HG02610 (cell line): Measurements from ENCODE around the gene FAM107B.
"Not testable (repeated sequence)": the region's sequence is repeated elsewhere in the genome, so short reads cannot be mapped to it uniquely, and the experiment has no call there.

ENCODE experiments used
- ATAC-seq: cut with Tn5 transposase; IDR thresholded peaks from one replicate; pipeline ENCODE4 v1.9.1; 2021; ENCODE audit warnings: mild to moderate bottlenecking, moderate library complexity; ENCODE audit not compliant: unreplicated experiment

The FAM107B gene

DNA sequence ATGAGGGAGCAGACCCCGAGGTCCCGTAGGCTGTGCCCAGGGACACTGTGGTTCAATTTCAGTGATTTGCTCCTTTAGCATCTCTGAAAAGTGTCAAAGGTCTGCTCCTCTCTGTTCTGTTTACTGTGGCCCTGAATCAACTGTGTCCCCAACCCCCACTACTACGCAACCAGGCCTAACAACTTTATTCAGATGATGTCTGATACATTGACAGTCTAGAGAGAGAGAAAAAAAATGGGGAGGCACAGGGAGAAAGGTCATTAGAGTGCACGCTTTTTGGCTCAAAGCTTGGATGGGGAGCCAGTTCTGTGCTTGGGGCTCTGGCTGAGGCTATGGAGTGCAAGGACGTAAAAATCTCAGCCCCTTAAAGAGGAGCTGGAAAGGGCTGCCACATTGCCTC, 77.9 kb downstream of the FAM107B start:
- no peak for ATAC-seq

GRCh38 chr10:14695847-14696480, 78.7 kb downstream of the FAM107B start:
- no peak for ATAC-seq

GRCh38 chr10:14693891-14694290, 80.8 kb downstream of the FAM107B start:
- ATAC-seq: no peak

GRCh38 chr10:14692344-14693076, 82.2 kb downstream of the FAM107B start:
- ATAC-seq: no peak

GRCh38 chr10:14691359-14691758, 83.3 kb downstream of the FAM107B start:
- no peak for ATAC-seq

GRCh38 chr10:14688606-14689005, 86.1 kb downstream of the FAM107B start:
- no peak for ATAC-seq

GRCh38 chr10:14688189-14688588, 86.5 kb downstream of the FAM107B start:
- ATAC-seq: not testable (repeated sequence)

- no peak for ATAC-seq
Measured at GRCh38 chr10:14687340-14687739, 87.4 kb downstream of the FAM107B start.

GRCh38 chr10:14686356-14686755, 88.3 kb downstream of the FAM107B start:
- ATAC-seq: no peak

GRCh38 chr10:14684354-14684753, 90.3 kb downstream of the FAM107B start:
- ATAC-seq: no peak

GRCh38 chr10:14683256-14683655, 91.4 kb downstream of the FAM107B start:
- no peak for ATAC-seq

DNA sequence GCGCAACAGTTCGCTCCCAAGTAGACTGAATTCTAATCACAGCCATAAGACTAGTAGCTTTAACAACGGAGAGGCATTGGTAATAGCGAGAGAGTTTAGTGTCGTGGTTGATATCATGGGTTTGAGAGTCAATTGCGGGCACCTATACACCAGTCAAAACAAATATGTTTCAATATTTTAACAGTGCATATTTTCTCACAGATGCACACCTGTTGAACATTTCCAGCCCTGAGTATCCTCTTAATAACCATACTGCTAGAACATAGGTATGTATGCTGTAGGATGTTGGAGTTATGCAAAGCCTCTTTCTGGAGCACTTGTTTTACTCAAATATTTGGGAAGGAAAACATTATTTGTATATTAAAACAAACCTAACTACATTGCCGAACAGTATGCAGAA, 92.9 kb downstream of the FAM107B start:
- no peak for ATAC-seq

DNA sequence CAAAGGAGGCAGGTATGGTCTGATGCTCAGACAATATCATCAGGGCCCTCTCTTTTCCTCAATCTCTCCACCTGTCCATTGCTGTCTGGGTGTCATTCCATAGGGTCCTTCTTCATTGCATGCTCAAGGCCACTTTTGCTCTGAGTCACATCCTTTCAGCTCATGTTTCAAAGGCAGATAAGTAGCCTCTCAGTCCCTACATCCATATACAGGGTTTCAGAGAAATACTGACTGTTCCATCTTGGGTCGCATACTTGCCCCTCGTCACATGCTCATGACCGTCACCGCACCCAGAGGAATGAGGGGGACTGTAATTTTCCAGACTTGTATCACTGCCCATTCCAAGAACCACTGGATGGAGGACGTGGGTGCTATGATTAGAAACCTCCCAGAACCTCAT, 93.4 kb downstream of the FAM107B start:
- ATAC-seq: no peak

DNA sequence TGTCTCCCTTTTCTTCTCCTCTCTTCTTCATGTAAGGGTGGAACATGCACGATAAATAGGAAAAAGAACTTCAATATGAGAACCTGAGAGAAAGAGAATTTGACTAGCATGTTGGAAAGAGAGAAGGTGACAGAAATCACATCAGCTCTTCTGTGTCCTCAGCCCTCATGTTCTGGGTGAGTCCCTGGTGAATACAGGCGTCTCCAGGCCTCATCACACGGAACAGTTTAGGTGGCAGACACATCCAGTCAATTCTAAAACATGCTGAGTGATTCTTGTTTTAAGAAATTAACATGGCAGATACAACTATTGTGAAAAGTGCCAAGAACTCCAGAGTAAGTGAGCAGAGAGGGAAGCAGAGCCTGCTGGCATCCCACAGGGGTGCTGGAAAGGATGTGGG, 96.1 kb downstream of the FAM107B start:
- ATAC-seq: no peak

DNA sequence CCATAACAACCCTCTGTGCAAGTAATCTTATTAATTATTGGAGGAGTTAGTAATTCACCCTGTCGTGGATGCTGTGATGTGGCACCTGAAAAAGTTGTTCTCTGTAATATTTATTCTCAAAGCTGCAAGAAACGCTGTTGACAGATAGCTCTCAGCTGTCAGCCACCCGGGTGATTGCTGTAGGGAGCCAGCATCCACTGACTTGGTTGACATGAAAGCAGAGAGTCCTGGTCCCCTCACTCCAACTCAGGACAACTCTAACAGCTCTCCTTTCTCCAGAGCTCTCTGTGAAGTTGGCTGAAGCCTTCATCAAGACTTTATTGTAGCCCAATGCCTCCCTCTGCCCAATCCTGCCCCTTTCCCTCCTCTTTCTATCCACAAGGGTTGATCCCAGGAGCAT, 98.0 kb downstream of the FAM107B start:
- no peak for ATAC-seq

DNA sequence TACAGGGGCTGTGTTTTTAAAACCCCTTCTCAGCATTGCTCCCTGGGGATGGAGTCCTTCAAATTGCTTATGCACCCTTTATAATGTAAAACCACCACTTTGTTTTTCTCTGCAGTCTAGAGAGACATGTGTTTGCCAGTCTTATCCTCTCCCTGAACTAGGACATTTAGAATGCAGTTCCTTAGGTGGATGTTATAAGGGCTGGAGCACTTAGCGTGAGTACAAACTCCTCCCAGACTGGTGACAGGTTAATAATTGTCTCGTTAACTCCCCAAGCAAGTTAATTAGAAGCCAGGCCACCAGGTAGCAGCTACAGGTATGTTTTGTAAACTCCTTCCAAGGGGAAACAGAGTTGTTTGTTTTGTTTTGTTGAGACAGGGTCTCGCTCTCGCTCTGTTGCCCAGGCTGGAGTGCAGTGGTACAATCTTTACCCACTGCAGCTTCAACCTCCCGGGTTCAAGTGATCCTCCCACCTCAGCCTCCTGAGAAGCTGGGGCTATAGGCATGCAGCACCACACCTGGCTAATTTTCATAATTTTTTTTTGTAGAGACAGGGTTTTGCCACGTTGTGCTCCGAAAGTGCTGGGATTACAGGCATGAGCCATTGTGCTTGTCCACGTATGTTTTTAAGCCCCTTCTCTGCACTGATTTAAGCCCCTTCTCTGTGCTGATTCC, 100.2 kb downstream of the FAM107B start:
- ATAC-seq: no peak

DNA sequence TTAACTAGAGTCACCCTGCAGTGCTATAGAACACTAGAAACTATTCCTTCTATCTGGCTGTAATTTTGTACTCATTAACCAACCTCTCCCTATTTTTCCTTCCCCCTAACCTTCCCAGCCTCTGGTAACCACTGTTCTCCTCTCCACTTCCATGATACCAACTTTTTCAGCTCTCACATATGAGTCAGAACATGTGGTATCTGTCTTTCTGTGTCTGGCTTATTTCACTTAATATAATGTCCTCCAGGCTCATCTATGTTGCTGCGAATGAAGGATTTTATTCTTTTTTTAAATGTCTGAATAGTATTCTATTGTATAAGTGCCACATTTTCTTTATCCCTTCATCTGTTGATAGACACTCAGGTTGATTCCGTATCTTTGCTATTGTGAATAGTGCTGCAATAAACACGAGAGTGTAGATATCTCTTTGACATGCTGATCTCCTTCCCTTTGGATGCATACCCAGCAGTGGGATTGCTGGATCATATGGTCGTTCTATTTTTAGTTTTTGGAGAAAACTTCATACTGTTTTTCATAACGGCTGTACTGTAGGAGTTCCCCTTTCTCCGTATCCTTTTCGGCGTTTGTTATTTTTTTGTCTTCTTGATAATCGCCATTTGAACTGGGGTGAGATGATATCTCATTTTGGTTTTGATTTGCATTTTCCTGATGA, 101.4 kb downstream of the FAM107B start:
- ATAC-seq: no peak

GRCh38 chr10:14671386-14671831, 103.3 kb downstream of the FAM107B start:
- ATAC-seq: no peak

- no peak for ATAC-seq
Measured at GRCh38 chr10:14670551-14671240, 104.0 kb downstream of the FAM107B start.

DNA sequence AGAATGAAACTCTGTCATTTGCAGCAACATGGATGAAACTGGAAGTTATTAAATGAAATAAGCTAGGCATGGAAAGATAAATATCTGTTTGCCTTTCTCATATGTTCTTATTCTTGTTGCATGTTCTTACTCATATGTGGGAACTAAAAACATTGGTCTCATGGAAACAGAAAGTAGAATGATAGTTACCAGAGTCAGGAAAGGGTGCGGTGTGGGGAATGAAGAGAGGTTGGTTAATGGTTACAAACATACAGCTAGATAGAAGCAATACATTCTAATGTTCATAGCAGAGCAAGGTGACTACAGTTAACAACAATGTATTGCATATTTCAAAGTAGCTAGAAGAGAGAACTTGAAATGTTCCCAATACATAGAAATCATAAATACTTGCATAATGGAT, 105.1 kb downstream of the FAM107B start:
- no peak for ATAC-seq

DNA sequence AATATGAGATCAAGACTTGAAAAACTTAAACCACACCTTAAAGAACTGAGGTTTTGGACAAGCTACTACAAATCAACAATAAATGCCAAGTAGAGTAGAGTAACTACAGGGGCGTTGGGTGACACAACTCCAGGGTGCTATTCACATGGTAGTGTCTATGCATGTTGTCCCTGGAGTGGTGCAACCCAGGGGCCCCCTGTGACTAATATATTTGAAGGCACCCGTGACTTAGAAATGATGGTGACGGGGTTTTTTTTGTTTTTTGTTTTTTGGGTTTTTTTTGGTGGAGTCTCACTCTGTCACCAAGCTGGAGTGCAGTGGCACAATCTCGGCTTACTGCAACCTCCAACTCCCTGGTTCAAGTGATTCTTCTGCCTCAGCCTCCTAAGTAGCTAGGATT, 106.9 kb downstream of the FAM107B start:
- ATAC-seq: no peak
